HG03280 (cell line): ENCODE measurements around the gene ATP13A4.

Experiments
- ATAC-seq: cut with Tn5 transposase; IDR thresholded peaks from one replicate; pipeline ENCODE4 v1.9.1; 2021; ENCODE audit warnings: mild to moderate bottlenecking, moderate library complexity; ENCODE audit not compliant: unreplicated experiment

ATP13A4 gene

DNA sequence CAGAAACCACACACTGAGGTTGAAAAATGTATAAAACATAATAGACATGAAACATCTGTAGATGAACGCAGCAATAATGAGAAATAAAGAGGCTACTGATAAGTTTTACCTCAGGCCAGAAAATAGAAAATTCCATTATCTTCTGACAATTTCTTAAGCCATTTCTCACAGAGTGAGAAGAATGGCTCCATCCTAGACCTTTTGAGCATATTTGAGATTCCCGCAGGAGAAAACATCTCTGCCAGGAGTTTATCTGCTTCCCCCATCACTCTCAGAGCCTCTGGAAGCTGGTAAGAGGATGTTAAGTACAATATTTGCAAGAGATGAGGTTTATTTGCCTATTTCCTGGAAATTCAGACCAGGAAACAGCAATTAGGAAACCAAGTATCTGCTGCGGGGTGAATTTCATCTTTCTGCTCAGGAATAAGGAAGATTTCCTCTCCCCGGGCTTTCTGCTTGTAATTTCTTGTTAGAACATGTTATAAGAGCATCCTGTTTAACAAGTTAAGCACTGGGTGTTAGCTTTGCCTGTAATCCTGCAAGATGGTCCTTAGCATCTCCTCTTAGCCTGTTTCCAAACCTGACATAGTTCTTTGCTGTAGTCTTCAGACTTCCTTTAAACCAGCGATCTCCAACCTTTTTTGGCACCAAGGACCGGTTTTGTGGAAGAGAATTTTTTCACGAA lies 54.8 kb downstream of the ATP13A4 start:
- ATAC-seq = no peak

GRCh38 chr3:193499136-193499770 lies 55.4 kb downstream of the ATP13A4 start:
- no peak for ATAC-seq

DNA sequence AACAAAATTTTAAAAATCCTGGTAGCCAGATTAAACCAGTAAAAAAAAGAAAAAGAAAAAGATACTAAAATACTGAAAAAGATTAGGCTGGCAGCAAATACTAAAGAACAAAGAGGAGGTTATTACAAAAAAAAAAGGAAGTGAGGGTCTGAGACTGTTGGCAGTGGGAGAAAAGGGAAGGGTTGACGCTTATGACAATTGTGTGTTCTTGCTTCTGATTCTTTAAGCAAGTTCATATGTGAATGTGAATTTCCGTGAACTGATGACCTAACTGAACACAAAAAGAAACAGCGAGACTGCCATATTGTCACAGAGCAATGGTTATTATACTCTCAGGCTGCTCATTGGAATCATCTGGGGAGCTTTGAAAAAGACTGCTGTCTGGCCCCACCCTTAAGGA lies 56.5 kb downstream of the ATP13A4 start:
- no peak for ATAC-seq

- ATAC-seq = no peak
Observed at GRCh38 chr3:193496658-193497057, 58.0 kb downstream of the ATP13A4 start.

GRCh38 chr3:193491026-193491425 lies 63.7 kb downstream of the ATP13A4 start:
- no peak for ATAC-seq

- ATAC-seq = no peak
Observed at GRCh38 chr3:193490580-193490979, 64.1 kb downstream of the ATP13A4 start.

DNA sequence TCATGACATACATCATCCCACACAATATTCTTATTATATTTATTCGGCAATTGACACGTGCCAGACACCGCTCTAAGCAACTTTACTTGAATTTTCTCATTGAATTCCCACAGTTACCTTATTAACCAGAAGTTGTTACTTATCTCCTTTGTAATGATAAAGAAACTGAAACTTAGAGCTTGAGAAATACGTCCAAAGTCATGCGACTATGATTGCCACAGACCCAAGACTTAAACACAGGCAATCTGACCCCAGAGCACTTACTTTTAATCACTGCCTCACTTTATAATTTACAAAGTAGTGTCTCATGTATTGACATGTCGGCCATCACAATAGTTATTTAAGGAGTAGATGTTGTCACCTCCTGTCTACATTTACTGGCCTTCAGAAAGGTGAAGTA lies 64.7 kb downstream of the ATP13A4 start:
- no peak for ATAC-seq

DNA sequence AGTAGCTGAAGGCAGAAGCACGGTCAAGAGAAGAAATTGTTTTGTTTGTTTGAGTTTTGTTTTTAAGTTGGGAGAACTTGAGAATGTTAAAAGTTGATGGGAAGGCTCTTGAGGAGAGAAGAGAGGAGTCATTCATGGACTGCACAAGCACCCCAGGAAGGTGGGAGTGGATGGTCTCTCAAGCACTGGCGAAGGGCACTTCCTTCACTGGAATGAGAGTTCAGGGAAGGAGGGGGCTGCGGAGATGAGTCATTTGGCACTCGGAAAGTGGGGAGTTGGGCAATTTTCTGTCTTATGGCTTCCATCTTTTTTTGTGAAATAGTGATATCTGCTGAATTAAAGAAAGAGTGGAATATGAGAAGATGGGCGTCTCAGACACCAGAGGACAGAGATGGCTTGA lies 66.0 kb downstream of the ATP13A4 start:
- no peak for ATAC-seq

DNA sequence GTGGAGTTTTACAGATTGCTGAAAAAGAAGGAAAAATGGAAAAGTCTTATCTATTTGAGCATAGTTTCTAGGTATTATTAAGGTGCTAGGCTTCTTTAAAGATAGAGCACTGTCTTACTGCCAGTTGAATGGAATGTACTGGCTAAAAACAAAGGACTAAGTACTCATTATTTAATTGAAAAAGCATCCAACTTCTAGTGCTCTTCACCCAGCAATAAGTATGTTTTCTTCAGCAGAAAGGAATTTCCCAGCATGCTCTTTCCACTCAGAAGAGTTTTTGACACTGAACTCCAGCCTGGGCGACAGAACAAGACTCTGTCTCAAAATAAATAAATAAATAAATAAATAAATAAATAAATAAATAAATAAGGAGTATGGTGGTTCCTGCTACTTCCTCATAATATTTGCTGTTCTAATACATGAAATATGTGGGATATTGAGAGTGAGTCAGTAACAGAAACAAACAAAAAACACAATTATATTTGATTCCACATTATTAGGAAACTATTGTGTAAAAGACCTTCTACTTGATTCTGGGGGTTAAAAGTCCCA lies 70.6 kb downstream of the ATP13A4 start:
- no peak for ATAC-seq

GRCh38 chr3:193481436-193481835 lies 73.3 kb downstream of the ATP13A4 start:
- ATAC-seq = no peak

GRCh38 chr3:193474446-193474845 lies 80.2 kb downstream of the ATP13A4 start:
- ATAC-seq = no peak

- no peak for ATAC-seq
Observed at GRCh38 chr3:193470710-193471109, 84.0 kb downstream of the ATP13A4 start.

DNA sequence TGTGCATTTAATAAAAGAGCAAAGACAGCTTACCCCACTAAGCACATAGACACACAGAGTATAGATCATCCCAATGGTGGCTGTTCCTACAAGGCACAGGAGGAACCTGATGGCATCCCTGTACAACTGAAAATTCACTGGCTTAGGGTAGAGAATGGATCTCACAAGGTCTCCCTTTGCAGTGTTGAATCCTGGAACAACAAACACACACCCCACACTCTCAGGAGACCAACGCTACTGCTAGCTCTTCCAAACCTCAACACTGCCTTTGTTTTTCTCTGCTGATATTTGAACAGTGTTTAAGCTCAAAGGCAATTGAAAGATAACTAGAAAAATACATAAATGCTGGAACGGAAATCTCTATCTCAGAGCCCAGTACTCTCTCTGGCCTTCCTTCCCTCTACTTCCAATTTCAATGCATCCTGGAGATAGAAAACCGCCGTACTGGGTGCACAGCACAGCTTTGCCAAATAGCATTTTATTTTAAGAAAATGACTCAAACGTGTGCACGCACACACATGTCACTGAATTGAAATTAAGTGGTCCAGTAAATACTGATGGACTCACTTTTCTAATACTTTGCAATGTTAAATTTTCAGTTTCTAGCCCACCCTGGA lies 88.6 kb downstream of the ATP13A4 start:
- ATAC-seq = no peak

DNA sequence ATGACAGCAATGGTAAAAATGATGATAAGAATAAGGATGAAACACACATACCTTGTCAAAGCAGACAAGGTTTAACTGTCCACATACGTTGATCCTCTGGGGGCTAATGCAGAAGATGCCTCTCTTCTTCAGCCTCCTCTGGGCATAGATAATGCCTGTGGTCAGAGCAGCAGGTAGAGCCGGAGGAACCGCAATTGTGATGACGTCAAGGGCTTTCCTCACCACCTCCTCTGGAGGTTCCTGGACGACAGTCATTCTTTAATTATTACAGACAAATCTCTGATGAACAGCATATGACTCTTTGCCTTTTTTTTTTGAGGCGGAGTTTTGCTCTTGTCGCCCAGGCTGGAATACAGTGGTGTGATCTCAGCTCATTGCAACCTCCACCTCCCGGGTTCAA lies 89.8 kb downstream of the ATP13A4 start:
- ATAC-seq = no peak

DNA sequence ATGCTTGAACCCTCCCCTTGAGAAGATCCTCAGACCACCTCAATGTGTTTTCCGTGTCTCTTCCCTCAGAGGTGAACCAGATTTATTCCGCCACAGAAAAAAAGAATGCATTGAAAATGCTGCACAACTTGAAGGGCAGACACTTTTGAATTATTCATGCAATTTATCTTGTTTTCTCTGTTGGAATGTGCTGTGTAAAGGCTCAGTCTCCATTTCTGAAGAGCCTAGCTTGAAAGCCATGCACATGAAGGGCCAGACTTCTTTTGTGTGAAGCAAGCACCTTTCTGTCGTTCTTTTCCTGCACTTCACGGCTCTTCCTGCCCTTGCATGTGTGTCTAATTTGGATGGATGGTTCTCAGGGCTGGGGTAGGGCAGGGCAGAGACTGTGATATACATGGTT lies 97.2 kb downstream of the ATP13A4 start:
- no peak for ATAC-seq

DNA sequence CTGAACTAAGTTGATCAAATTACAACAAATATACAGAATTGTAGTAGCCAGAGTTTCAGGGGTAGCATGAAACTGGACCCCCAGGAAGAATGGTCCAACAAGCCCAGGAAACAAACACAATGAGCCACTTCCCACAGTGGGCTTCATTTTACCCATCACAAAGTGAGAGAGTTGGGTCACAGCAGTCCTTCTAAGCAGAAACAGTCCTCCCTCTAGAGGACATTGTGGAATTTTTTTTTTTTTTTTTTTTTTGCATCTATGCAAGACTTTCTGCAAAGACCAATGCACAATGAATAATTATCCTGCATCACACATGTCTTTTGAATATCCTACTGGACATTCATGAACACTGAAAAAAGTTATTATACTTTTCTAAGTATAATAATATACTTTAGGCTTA lies 102.4 kb downstream of the ATP13A4 start:
- ATAC-seq = no peak

GRCh38 chr3:193451902-193452301 lies 102.8 kb downstream of the ATP13A4 start:
- ATAC-seq = no peak

GRCh38 chr3:193446965-193447602 lies 107.6 kb downstream of the ATP13A4 start:
- no peak for ATAC-seq

GRCh38 chr3:193439423-193439822 lies 115.3 kb downstream of the ATP13A4 start:
- ATAC-seq = no peak

DNA sequence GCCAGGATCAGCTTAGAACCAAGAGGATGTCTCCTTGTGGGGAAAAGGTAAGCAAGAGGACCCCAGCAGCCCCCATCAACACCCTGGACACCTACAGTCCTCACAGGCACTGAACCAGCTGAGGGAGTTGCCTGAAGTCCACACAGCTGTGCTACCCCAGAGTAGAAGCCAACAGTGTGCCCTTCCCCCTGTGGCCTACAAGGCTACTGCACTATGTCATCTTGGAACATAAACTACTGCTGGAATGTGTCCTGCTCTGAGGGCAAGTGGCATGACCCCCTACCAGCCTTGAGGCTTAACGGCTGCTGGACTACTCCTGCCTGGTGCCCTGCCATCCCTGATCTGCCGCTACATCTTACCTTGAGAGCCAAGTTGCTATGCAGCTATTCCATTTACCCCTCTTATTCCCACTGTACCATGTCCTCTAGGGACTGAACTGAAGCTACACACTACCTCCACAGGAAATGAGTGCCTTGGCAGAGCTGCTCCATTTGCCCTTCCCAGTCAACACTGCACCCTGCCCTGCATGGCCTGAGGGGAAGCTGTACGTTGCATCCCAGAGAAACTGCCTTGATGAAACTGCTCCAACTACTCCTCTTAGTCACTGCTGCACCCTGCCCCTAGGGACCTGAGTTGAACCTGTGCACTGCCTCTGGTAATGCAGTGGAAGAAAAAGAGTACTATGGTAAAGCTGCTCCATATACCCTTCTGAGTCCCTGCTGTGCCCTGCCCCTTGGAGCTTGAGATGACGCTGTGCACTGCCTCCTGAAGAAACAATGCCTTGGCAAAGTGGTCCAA lies 135.9 kb downstream of the ATP13A4 start:
- no peak for ATAC-seq

- no peak for ATAC-seq
Observed at GRCh38 chr3:193416629-193417028, 138.1 kb downstream of the ATP13A4 start.
